ENCODE results near the gene UMOD. TPM values are rescaled to one million over a fixed set of nuclear protein-coding genes. Genes with fewer than 3 reads are reported as not detected.

Gene UMOD
- total RNA-seq, 2 experiments from 2014 or later, result not detected

DNA sequence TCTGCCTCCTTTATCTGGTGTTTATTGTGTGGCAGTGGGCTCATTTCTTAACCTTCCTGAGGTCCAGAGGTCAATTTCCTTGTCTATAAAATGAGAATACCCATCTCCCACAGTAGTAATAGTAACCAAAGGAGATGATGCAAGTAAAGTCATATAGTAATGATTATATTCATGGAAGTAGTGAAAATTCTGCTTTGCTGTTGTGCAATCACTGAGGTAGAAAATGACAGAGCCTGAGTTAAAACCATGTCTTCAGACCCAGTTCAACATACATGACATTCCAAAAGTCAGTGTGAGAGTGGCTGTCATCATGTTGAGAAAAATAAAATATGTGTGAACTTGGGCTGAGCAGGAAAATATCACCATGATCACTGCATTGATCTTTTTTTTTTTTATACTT is 864 bp upstream of the UMOD start:
- no peak for DNase-seq (ENCODE audit: low spot score)
- Histone ChIP-seq H3K36me3 (ENCODE audit: insufficient read depth, low read length) (no peaks in the 10 kb centered on the region), H2AFZ (ENCODE audit: low read length) (no peak overlapping the region), H4K20me1 (ENCODE audit: insufficient read depth, low read length) (no peaks in the 10 kb centered on the region), H3K4me2 (ENCODE audit: low read length) (no peak overlapping the region), H3K79me2 (ENCODE audit: insufficient read depth, low read depth, low read length) (no peaks in the 10 kb centered on the region), H3K27ac (ENCODE audit: low read depth, low read length, poor library complexity, severe bottlenecking) (no peak overlapping the region), H3K9me2 (ENCODE audit: insufficient read depth, low read length) (no peaks in the 10 kb centered on the region), H3K9me3 (ENCODE audit: low read length) (no peaks in the 10 kb centered on the region), H3K4me1 (ENCODE audit: insufficient read depth, low read length, poor library complexity, severe bottlenecking) (no peaks in the 10 kb centered on the region), H3K4me3 (ENCODE audit: low read depth, low read length, poor library complexity, severe bottlenecking) (no peak overlapping the region)
- intact Hi-C loops (cut with micrococcal nuclease; ENCODE audit: unreplicated experiment), result no loop called here
- POLR2A ChIA-PET, result no interaction called here
- TF ChIP-seq, protein P1, sequence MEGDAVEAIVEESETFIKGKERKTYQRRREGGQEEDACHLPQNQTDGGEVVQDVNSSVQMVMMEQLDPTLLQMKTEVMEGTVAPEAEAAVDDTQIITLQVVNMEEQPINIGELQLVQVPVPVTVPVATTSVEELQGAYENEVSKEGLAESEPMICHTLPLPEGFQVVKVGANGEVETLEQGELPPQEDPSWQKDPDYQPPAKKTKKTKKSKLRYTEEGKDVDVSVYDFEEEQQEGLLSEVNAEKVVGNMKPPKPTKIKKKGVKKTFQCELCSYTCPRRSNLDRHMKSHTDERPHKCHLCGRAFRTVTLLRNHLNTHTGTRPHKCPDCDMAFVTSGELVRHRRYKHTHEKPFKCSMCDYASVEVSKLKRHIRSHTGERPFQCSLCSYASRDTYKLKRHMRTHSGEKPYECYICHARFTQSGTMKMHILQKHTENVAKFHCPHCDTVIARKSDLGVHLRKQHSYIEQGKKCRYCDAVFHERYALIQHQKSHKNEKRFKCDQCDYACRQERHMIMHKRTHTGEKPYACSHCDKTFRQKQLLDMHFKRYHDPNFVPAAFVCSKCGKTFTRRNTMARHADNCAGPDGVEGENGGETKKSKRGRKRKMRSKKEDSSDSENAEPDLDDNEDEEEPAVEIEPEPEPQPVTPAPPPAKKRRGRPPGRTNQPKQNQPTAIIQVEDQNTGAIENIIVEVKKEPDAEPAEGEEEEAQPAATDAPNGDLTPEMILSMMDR (conservative IDR thresholded peaks at IDR 0.05; ENCODE audit: low read length), result no peak
- TF ChIP-seq EZH2phosphoT487 (IDR thresholded peaks at IDR 0.05; ENCODE audit: borderline replicate concordance, low read depth, low read length), result no peak
- no TSS peak for BruUV-seq (replicated peaks)
- CTCF ChIA-PET (ENCODE audit: unreplicated experiment), result no interaction called here

DNA sequence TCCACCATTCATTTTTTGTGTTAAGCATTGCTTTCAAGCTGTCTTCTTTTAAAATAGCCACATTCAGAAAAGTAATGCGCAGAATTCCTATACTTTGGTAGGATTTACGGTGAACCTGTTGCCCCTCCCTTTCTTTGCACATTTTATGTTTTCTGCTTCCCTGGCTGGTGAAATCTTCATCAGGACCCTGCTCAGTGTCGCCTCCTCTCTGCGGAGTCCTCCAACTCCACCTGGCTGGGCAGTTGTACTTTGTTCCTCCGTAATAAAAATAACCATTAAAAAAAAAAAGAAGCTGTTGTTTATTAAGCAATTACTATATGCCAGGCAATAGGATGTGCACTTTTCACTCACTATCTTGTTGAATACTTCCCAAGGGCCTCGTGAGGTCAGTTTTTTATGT is 2.9 kb downstream of the UMOD start:
- no peaks in the 10 kb centered on the region for H4K20me1 ChIP-seq (ENCODE audit: insufficient read depth, low read length)
- ChIA-PET POLR2A (no interaction called here), CTCF (ENCODE audit: unreplicated experiment) (no interaction called here)
- no peak for DNase-seq (ENCODE audit: low spot score)
- no peaks in the 10 kb centered on the region for H3K9me3 ChIP-seq (ENCODE audit: low read length)
- no peak overlapping the region for H3K4me2 ChIP-seq (ENCODE audit: low read length)
- no TSS peak for BruUV-seq (replicated peaks)
- intact Hi-C loops (cut with micrococcal nuclease; ENCODE audit: unreplicated experiment), result no loop called here
- H2AFZ ChIP-seq (ENCODE audit: low read length), result no peak overlapping the region
- no peak for TF ChIP-seq EZH2phosphoT487 (IDR thresholded peaks at IDR 0.05; ENCODE audit: borderline replicate concordance, low read depth, low read length)
- TF ChIP-seq, protein P1 (conservative IDR thresholded peaks at IDR 0.05; ENCODE audit: low read length), result peak; percentile 41; the same call in 1 of the 2 replicates
- no peak overlapping the region for H3K4me3 ChIP-seq (ENCODE audit: low read depth, low read length, poor library complexity, severe bottlenecking)
- no peak overlapping the region for H3K27ac ChIP-seq (ENCODE audit: low read depth, low read length, poor library complexity, severe bottlenecking)
- no peaks in the 10 kb centered on the region for H3K4me1 ChIP-seq (ENCODE audit: insufficient read depth, low read length, poor library complexity, severe bottlenecking)
- H3K36me3 ChIP-seq (ENCODE audit: insufficient read depth, low read length), result no peaks in the 10 kb centered on the region
- no peaks in the 10 kb centered on the region for H3K79me2 ChIP-seq (ENCODE audit: insufficient read depth, low read depth, low read length)
- H3K9me2 ChIP-seq (ENCODE audit: insufficient read depth, low read length), result no peaks in the 10 kb centered on the region

DNA sequence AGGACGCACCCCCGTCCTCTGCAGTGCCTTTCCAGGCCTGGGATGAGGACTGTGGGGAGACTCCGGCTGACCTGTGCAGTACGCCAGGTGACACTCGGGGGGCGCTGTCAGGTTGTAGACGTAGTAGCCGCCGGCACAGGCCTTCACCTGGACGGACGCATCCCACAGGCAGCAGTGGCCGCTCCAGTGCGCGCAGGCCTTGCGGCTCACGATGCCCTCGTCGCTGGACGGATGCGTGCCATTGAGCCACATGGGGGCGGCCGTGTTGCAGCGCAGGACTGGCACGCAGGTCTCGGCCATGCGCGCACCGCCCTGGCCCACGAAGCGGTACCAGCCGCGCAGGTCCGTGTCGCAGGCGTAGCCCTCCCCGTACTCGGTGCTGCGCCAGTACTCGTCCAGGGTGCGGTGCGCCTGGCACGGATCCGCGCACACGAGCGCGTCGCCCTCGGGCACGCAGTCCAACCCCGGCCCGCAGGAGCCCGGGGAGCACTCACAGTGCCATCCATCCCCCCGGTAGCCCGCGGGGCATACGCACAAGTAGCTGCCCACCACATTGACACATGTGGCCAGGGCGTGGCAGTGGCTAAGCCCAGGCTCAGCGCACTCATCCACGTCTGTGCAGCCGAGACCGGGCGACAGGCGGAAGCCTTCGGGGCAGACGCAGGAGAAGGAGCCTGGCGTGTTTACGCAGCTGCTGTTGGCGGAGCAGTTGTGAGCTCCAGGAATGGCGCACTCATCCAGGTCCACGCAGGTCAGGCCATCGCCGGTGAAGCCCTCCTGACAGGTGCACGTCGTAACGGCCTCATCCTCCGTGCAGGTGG is 3.9 kb downstream of the UMOD start:
- no peak for TF ChIP-seq EZH2phosphoT487 (IDR thresholded peaks at IDR 0.05; ENCODE audit: borderline replicate concordance, low read depth, low read length)
- TF ChIP-seq, protein P1 (conservative IDR thresholded peaks at IDR 0.05; ENCODE audit: low read length), result no peak
- Histone ChIP-seq H3K9me3 (ENCODE audit: low read length) (no peaks in the 10 kb centered on the region), H2AFZ (ENCODE audit: low read length) (no peak overlapping the region), H3K27ac (ENCODE audit: low read depth, low read length, poor library complexity, severe bottlenecking) (no peak overlapping the region), H3K9me2 (ENCODE audit: insufficient read depth, low read length) (no peaks in the 10 kb centered on the region), H3K36me3 (ENCODE audit: insufficient read depth, low read length) (no peaks in the 10 kb centered on the region), H3K4me1 (ENCODE audit: insufficient read depth, low read length, poor library complexity, severe bottlenecking) (no peaks in the 10 kb centered on the region), H3K4me3 (ENCODE audit: low read depth, low read length, poor library complexity, severe bottlenecking) (no peak overlapping the region), H3K79me2 (ENCODE audit: insufficient read depth, low read depth, low read length) (no peaks in the 10 kb centered on the region), H3K4me2 (ENCODE audit: low read length) (no peak overlapping the region), H4K20me1 (ENCODE audit: insufficient read depth, low read length) (no peaks in the 10 kb centered on the region)
- no TSS peak for BruUV-seq (replicated peaks)
- no peak for DNase-seq (ENCODE audit: low spot score)
- ChIA-PET POLR2A (no interaction called here), CTCF (ENCODE audit: unreplicated experiment) (no interaction called here)
- intact Hi-C loops (cut with micrococcal nuclease; ENCODE audit: unreplicated experiment), result no loop called here
